DND-41 (cell line): ENCODE measurements around the gene NEU4.

ENCODE experiments used
- ATAC-seq: fragments of 200-7000 bp; cut with Tn5 transposase; 3 replicates; pipeline ENCODE4 v1.9.1; 2021; ENCODE audit warnings: low read depth; ENCODE audit not compliant: insufficient read depth
- DNase-seq: peaks from one replicate; pipeline ENCODE4 v3.0.0-alpha.2; 2020
- H2AFZ ChIP-seq: 2 replicates; pipeline ENCODE4 v1.6.0; 2012; ENCODE audit warnings: low read depth, low read length
- H3K27ac ChIP-seq: 2 replicates; pipeline ENCODE4 v1.5.1; 2012; ENCODE audit warnings: low read length, inconsistent platforms
- H3K27me3 ChIP-seq: fragments of 200-600 bp; sonication (generic); 2 replicates; pipeline ENCODE4 v1.6.0; 2012; ENCODE audit warnings: low read length, mild to moderate bottlenecking, inconsistent platforms; ENCODE audit not compliant: insufficient read depth, poor library complexity
- H3K36me3 ChIP-seq: 2 replicates; pipeline ENCODE4 v1.5.1; 2012; ENCODE audit warnings: low read length, inconsistent platforms; ENCODE audit not compliant: insufficient read depth
- H3K4me1 ChIP-seq: 2 replicates; pipeline ENCODE4 v1.5.1; 2012; ENCODE audit warnings: mild to moderate bottlenecking, low read length; ENCODE audit not compliant: insufficient read depth
- H3K4me2 ChIP-seq: 2 replicates; pipeline ENCODE4 v1.6.0; 2012; ENCODE audit warnings: mild to moderate bottlenecking, moderate library complexity, low read length, inconsistent platforms; ENCODE audit not compliant: insufficient read depth
- H3K4me3 ChIP-seq, 2 experiments: fragments of 200-600 bp in 1 of 2; shearing (Covaris generic) in 1 of 2; 2 replicates each; pipeline ENCODE4 v1.5.1; 2012 to 2016; ENCODE audit warnings: inconsistent platforms in 2 of 2, low read length in 2 of 2, mild to moderate bottlenecking in 2 of 2, low read depth in 1 of 2, moderate library complexity in 1 of 2
- H3K79me2 ChIP-seq: 2 replicates; pipeline ENCODE4 v1.6.0; 2012; ENCODE audit warnings: low read length, inconsistent platforms; ENCODE audit not compliant: insufficient read depth
- H3K9ac ChIP-seq: 2 replicates; pipeline ENCODE4 v1.6.0; 2012; ENCODE audit warnings: low read depth, mild to moderate bottlenecking, inconsistent platforms, low read length, moderate library complexity
- H3K9me3 ChIP-seq: 2 replicates; pipeline ENCODE4 v1.5.1; 2012; ENCODE audit warnings: low read length, moderate library complexity, mild to moderate bottlenecking, inconsistent platforms; ENCODE audit not compliant: insufficient read depth, severe bottlenecking
- H4K20me1 ChIP-seq: 2 replicates; pipeline ENCODE4 v1.6.0; 2012; ENCODE audit warnings: low read length; ENCODE audit not compliant: insufficient read depth
- EZH2 ChIP-seq: IDR thresholded peaks from 3 replicates; pipeline ENCODE4 v1.6.1; 2012; ENCODE audit warnings: borderline replicate concordance, low read depth, mild to moderate bottlenecking, moderate library complexity, low read length, inconsistent platforms; ENCODE audit not compliant: severe bottlenecking
- TF ChIP-seq, protein P1 (sequence below): IDR thresholded peaks from 2 replicates; pipeline ENCODE4 v1.5.1; 2012; ENCODE audit warnings: borderline replicate concordance, low read length, moderate library complexity, mild to moderate bottlenecking; ENCODE audit not compliant: poor library complexity, severe bottlenecking; ENCODE audit errors: extremely low read depth

NEU4 gene

DNA sequence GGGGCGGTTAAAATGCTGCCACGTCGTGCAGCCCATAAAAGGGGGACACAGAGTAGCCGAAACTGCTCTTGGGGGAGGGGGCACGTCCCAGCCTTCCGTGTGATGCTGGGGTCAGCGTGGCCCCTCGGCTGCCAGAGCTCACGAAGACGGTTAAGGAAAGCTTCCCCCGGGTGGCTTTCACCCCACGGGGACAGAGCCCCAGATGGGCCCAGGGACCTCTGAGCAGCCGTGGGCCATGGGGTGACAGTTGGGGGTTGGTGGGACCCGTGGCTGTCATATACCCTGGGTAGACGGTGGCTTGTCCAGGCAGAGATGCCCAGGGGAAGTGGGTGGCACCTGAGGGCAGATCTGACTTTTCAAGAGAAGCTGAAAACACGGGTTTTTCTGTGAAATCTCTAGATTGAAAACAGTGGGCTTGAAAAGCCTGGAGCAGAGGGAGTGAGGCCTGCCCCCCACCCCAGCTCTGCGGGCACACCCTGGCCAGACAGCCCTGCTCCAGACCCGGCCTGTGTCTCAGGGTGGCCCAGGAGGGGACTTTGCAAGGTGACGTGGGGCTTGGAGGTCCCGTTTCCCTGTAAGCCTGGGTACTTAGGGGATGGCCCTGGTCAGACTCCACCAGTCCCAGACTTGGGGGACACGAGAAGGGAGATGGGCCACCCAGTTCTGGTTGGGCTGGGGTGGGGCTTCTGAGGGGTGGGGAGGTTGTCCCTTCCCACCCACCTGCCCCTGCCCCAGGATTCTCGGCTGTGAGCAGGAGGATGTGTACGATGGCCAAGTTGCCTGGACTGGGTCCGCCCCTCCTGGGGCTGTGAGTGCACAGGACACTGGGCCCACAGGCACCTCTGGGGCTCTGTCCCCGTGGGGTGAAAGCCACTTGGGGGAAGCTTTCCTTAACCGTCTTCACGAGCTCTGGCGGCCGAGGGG lies 652 bp downstream of the NEU4 start:
- TF ChIP-seq EZH2: no peak
- TF ChIP-seq, protein P1, sequence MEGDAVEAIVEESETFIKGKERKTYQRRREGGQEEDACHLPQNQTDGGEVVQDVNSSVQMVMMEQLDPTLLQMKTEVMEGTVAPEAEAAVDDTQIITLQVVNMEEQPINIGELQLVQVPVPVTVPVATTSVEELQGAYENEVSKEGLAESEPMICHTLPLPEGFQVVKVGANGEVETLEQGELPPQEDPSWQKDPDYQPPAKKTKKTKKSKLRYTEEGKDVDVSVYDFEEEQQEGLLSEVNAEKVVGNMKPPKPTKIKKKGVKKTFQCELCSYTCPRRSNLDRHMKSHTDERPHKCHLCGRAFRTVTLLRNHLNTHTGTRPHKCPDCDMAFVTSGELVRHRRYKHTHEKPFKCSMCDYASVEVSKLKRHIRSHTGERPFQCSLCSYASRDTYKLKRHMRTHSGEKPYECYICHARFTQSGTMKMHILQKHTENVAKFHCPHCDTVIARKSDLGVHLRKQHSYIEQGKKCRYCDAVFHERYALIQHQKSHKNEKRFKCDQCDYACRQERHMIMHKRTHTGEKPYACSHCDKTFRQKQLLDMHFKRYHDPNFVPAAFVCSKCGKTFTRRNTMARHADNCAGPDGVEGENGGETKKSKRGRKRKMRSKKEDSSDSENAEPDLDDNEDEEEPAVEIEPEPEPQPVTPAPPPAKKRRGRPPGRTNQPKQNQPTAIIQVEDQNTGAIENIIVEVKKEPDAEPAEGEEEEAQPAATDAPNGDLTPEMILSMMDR: no peak
- ATAC-seq (no peak), DNase-seq (no peak)
- H2AFZ ChIP-seq: no peak overlapping the region
- H3K27ac ChIP-seq: no peak overlapping the region
- H3K4me3 ChIP-seq: no peak overlapping the region
- H3K36me3 ChIP-seq: no peaks in the 10 kb centered on the region
- peaks cover 36% of the 10 kb centered on the region for H4K20me1 ChIP-seq
- peaks cover 3% of the 10 kb centered on the region for H3K27me3 ChIP-seq
- peaks cover 12% of the 10 kb centered on the region for H3K4me1 ChIP-seq
- no peak overlapping the region for H3K9ac ChIP-seq
- no peak overlapping the region for H3K4me2 ChIP-seq
- no peaks in the 10 kb centered on the region for H3K79me2 ChIP-seq
- no peaks in the 10 kb centered on the region for H3K9me3 ChIP-seq

GRCh38 chr2:241810307-241811200 lies 1.6 kb downstream of the NEU4 start:
- H3K4me2 ChIP-seq: no peak overlapping the region
- peaks cover 33% of the 10 kb centered on the region for H4K20me1 ChIP-seq
- H2AFZ ChIP-seq: no peak overlapping the region
- H3K36me3 ChIP-seq: no peaks in the 10 kb centered on the region
- peaks cover 9% of the 10 kb centered on the region for H3K4me1 ChIP-seq
- H3K79me2 ChIP-seq: no peaks in the 10 kb centered on the region
- DNase-seq (no peak), ATAC-seq (no peak)
- no peaks in the 10 kb centered on the region for H3K27me3 ChIP-seq
- H3K9ac ChIP-seq: no peak overlapping the region
- no peak overlapping the region for H3K4me3 ChIP-seq
- no peak overlapping the region for H3K27ac ChIP-seq
- H3K9me3 ChIP-seq: no peaks in the 10 kb centered on the region
- TF ChIP-seq, protein P1: no peak
- TF ChIP-seq EZH2: no peak

GRCh38 chr2:241811201-241811951 lies 2.4 kb downstream of the NEU4 start:
- Histone ChIP-seq H3K9me3 (no peaks in the 10 kb centered on the region), H3K36me3 (no peaks in the 10 kb centered on the region), H4K20me1 (peaks cover 33% of the 10 kb centered on the region), H2AFZ (no peak overlapping the region), H3K27me3 (no peaks in the 10 kb centered on the region), H3K79me2 (no peaks in the 10 kb centered on the region), H3K4me2 (no peak overlapping the region), H3K9ac (no peak overlapping the region), H3K27ac (no peak overlapping the region), H3K4me1 (peaks cover 9% of the 10 kb centered on the region), H3K4me3 (no peak overlapping the region)
- no peak for TF ChIP-seq EZH2
- TF ChIP-seq, protein P1: no peak
- ATAC-seq (no peak), DNase-seq (no peak)
